NCI-H2196 (cell line): ENCODE measurements around the gene GPATCH4.
"Not testable (repeated sequence)": the region's sequence is repeated elsewhere in the genome, so short reads cannot be mapped to it uniquely, and the experiment has no call there.

Experiments
- DNase-seq: peaks from one replicate; lab custom pipeline; 2025; ENCODE audit not compliant: unreplicated experiment; lab: John Stamatoyannopoulos, UW

The GPATCH4 gene

DNA sequence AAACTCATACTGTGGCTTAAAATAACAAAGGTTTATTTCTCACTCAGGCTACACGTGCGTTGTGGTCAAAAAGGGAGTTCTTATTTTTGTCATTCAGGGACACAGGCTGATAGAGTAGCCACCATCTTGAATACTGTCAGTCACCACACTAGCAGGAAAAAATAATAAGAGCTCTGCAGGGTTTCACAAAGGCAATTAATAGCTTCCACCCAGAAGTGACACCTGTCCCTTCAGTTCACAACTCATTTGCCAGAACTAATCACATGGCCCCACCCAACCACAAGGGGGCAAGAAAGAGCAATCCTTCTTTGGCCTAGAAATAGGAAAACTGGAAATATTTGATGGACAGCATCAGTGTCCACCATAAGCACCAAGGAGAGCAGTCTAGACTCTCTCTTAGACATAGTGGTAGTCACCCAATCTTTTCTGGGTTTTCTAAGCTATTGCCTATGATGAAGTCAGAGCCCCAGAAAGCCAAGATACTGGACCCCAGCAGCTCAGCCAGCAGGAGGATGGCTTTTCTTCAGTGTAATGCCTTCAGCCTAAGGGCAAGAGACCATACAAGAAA, 26.1 kb upstream of the GPATCH4 start:
- peak; percentile 47 for DNase-seq

DNA sequence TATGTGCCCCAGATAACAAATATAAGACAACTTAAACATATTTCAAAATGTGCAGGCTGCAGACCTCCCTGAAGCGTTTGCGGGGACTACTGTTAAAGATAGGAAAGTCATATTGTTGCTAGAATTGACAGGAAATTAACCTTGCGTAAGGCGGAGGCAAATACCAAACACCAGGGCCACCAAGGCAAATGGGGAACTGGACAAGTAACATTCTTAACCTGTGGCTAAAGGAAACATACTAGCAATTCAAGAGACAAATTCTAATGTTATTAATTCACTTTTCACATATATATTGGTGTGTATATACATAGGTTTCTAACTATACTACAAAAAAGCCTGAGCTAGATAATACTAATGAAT, 24.8 kb upstream of the GPATCH4 start:
- DNase-seq, result no peak

DNA sequence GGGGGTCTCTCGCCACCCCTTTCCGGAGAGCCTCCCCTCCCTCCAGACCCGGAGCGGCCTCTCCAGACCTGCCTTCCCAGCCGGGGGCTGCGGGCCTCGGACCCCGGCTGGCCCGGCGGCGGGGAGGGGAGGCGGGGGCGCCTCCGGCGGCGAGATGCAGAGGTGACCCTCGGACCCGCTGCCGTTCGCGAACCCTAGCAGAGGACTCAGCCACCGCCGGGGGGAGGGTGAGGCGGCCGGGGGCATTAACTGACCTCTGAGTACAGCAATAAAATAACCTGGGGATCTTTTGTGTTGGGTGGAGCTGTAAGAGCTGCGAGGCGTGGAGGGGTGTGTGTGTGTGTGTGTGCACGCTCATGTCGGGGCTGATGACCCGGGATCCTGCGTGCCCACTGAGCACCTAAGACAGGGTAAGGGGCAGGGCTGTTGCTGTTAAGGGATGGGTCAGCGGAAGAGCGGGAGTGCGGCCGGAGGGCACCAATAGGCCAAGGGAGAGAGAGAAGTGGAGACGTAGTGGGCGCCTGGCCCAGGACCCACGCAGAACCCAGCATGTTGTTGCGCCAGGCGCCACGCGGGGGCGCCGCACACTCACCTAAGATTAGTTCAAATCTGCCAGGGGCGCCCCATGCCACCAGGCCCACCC, 24.3 kb upstream of the GPATCH4 start:
- DNase-seq, result peak; percentile 77

DNA sequence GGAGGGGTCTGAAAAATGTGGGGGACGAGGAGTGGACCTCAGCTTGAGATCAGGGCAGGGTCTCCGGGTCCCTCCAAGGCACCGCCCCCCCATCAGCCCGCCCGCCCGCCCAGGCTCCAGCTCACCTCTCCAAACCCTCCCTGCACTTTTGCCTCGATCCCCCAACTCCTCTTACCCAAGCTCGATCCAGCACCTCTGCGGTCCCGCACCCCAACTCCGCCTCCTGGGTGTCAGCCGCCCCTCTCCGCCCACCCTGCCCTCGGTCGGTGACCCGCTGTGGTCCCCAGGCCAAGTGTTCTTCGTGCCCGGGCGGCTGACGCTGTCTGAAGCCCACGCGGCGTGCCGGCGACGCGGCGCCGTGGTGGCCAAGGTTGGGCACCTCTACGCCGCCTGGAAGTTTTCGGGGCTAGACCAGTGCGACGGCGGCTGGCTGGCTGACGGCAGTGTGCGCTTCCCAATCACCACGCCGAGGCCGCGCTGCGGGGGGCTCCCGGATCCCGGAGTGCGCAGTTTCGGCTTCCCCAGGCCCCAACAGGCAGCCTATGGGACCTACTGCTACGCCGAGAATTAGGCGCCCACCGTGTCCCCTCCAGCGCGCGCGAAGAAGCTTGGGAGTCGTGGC, 23.6 kb upstream of the GPATCH4 start:
- DNase-seq, result no peak

DNA sequence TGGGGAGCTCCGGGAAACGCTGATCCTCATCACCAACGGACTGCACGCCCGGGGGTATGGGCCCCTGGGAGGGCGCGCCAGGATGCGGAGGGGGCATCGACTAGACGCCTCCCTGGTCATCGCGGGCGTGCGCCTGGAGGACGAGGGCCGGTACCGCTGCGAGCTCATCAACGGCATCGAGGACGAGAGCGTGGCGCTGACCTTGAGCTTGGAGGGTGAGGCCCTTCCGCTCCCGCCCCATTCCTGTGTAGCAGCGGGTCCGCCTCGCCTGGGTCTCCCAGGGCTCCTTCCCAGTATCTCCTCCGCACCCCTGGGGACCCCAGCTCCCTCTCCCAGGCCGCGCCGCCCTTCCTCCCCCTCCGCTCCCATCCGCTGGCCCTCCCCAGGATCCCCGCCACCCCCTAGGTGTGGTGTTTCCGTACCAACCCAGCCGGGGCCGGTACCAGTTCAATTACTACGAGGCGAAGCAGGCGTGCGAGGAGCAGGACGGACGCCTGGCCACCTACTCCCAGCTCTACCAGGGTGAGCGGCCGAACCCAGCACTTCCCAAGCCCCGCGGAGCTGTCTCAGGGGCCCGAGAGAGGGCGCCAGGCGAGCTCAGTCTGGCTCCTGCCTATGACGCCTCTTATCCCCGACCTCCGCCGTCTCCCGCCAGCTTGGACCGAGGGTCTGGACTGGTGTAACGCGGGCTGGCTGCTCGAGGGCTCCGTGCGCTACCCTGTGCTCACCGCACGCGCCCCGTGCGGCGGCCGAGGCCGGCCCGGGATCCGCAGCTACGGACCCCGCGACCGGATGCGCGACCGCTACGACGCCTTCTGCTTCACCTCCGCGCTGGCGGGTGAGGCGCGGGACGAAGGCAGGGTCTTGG, 22.9 kb upstream of the GPATCH4 start:
- peak; percentile 67 for DNase-seq

DNA sequence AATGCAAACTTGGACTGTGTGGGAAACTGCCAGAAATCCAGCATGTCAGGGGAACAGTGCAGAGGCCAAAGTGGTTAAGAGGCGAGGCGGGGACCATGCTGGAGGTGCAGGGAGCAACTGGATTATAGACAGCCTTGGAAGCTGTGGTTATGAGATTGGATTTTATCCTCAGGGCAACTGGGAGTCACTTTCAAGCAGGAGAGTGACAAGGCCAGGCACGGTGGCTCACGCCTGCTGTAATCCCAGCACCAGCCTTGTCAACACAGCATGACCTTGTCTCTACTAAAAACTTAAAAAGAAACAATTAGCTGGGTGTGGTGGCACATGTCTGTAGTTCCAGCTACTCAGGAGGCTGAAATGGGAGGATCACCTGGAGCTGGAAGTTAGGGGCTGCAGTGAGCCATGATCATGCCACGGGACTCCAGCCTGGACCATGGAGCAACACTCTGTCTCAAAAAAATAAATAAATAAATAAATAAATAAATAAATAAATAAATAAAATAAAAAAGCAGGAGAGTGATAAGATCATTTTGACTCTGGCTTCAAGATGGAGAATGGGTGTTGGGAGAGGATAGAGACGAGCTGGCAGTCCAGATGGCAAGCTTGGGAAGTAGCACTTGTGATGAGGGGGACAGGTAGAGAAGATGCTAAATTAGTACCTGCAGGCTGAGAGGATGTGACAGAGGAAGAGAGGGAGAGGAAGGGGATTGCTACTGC, 21.5 kb upstream of the GPATCH4 start:
- no peak for DNase-seq

DNA sequence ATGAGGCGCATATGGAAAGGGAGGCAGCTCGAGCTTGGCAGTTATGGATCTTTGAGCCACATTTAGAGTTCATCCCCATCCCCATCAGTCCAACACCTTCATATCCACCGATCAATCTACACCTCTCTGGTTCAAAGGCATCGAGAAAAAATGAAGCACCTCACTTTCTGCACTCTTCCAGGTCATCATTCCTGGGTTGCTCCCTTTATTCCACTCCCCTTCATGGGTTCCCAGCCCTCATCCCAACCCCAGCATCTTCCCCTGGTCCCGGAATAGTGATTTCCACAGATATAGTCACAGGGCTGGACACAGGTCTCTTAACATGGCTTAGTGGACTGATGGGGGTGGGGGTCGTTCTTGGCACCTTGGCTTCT, 18.3 kb upstream of the GPATCH4 start:
- no peak for DNase-seq

DNA sequence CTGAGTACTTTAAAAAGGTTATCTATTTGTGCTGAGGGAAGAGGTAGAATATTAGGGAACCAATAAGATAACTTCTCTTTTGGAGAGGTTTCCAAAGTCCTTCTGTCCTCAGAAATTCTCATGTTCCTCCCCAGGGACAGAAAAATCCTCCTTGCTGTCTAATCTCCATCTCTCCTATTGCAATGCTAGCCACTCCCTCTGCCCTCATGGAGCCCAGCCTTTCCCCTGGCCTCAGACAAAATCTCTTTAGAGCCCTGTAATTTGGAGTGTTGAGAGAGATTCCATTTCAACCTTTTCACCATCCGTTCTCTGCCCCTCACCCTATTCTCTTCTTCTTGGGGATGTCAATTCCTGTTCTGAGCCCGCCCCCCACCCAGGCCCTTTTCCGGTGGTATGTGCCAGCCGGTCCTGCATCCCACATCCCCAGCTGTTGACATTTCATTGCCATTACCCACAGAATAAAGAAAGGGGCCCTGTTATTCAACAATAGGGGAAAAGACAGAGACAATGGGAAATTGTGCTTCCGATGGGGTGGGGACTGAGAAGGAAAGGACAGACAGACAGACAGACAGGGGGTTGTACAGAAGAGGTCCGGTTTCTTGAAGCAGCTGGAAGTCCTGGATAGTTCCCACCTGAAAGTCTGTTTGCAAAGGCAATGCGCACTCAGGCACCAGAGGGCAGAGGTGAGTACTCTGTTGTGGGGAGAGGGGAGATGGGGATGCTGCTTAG, 17.7 kb upstream of the GPATCH4 start, which contains the start of gene HAPLN2:
Gene HAPLN2 (plus strand): TSS at position 563 of the 729 bp plus-strand sequence. CDS start 4,076 bp downstream, outside the sequence.
- peak; percentile 42 for DNase-seq

DNA sequence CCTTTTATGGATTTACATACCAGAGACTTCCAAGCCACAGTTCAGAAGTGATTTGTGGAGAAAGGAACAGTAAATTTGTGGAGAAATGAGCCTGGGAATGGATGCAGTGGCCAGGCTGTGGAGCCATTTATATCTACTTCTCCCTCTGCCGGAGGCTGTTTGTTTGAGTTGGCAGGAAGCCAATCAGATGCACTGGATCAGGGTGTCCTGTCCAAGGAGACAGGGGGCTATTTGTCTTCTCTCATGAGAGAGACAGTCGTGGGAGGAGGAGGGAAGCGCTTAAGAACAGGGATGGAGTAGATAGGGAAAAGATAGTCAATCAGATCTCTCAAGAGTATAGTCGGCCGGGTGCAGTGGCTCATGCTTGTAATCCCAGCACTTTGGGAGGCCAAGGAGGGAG, 15.2 kb upstream of the GPATCH4 start:
- DNase-seq, result peak; percentile 64

DNA sequence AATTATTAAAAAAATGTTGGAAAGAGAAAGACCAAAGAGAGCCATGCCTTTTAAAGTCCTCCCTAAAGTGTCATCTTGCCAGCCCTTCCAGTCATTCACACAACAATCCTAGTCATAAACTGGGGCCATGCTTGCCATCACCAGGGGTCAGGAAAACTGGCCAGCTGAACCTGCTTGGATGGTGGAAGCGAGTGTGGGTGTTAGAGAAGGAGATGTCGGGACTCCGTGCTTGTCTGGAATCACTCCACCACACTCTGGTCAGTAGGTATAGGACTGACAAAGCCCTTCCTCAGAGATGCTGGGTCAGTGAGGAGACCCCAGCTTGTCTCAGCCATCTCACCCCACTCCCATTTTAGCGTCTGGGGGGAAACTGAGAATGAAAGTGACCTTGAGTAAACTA, 14.7 kb upstream of the GPATCH4 start:
- no peak for DNase-seq

DNA sequence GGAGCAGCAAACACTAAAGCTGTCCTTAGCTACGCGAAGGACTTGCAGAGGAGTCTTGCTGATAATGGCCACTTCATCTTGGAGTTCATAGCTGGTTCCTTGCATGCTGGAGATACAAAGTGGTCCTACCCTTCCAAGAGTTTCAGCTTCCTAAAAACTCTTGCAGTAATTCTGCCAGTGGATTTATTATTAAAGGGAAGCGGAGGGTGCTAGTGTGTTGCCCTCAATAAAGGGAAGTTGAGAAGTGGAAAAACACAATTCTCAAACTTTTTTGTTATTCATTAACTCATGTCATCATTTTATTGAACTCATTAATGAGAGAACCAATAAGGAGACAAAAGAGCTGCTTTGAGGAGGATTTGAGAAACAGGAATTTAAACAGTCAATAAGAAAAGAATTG, 11.4 kb upstream of the GPATCH4 start:
- DNase-seq, result no peak

DNA sequence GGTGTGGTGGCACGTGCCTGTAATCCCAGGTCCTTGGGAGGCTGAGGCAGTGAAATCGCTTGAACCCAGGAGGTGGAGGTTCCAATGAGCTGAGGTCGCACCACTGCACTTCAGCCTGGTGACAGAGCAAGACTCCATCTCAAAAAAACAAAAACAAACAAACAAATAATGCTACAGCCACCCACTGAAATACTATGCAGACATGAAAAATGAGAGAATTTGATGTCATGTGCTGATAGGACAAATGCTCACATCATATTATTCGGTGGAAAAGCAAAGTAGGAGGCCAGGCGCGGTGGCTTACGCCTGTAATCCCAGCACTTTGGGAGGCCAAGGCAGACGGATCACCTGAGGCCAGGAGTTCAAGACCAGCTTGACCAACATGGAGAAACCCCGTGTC, 8.8 kb upstream of the GPATCH4 start:
- DNase-seq, result not testable (repeated sequence)

DNA sequence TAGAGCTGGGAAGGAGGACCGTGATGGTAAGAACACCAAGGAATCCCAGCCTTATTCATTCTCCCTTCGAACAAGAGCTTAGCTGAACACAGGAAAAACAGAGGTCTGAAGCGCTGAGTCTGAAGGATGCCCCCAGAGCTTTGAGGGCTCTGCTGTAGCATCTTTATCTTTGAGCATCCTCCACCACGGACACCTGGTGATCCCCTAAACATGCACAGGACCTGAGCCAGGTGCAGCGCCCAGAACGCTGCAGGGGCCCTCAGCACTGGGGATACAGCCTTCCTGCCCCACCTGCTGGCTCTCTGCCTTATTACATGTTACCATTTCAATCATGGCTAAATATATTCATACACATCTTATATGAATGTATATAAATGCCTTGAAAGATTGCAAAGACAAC, 7.7 kb upstream of the GPATCH4 start:
- DNase-seq, result peak; percentile 67

DNA sequence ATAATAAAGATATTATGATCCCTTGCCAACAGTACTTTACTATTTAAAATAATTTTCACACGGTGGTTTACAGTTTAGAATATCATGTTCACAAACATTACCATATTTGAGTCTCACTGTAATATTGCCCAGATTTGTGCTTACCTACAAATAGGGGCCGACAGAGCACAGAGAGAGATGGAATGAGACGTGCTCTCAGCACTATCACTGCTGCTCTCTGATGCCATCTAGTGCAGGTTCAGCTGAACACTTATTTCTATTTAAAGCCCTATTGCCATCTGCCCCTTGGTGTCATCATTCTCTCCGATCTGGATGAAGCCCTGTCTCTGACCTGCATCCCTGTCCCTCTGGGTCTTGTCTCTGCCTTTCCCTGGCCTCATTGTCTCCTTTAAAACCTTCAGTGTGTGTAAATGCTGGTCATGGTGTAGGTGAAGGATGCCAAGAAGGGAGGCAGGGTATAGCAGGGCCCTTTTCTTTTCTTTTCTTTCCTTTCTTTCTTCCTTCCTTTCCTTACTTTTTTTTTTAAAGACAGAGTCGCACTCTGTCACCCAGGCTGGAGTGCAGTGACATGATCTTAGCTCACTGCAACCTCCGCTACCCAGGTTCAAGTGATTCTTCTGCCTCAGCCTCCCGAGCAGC, 6.9 kb upstream of the GPATCH4 start:
- DNase-seq, result peak; percentile 76

DNA sequence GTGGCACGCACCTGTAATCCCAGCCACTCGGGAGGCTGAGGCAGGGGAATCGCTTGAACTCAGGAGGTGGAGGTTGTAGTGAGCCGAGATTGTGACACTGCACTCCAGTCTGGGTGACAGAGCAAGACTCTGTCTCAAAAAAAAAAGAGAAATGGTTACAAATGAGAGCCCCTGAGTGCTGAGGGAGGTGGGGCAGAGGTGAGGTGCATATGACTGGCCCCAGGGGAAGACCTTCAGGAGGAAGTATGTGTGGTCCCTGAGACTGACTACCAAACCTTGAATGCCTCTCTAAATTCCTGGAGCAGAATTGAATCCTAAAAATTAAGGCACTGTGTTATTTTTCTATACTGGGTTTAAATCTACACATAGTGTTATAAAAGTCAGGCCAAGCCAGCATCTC, 6.1 kb upstream of the GPATCH4 start:
- not testable (repeated sequence) for DNase-seq

DNA sequence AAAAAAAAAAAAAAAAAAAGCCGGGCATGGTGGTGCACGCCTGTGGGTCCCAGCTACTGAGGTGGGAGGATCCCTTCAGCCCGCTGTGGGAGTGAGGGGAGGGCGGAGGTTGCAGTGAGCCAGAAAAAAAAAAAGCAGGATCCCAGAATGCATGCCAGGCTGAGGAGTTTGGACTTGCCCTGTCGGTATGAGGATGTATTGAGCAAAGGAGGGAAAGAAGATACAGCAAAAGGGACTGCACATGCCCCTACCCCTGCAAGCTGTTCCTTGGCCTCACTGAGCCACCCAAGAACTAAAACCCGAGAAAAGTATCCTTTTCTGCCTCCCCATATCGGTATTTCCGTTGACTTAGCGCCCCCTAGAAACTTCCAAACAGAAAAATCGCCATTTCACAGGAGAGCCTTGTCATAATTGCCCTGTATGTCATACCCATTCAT, 1.3 kb upstream of the GPATCH4 start:
- DNase-seq, result no peak

DNA sequence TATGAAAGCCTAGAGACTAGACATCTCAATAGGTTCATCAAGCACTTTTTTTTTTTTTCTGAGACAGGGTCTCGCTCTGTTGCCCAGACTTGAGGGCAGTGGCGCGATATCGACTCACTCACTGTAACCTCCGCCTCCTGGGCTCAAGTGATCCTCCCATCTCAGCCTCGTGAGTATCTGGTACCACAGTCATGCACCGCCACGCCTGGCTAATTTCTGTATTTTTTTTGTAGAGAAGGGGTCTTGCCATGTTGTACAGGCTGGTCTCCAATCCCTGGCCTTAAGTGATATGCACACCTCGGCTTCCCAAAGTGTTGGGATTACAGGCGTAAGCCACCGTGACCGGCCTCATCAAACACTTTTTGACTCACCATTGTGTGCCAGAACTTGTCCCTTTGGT, 613 bp upstream of the GPATCH4 start:
- no peak for DNase-seq

DNA sequence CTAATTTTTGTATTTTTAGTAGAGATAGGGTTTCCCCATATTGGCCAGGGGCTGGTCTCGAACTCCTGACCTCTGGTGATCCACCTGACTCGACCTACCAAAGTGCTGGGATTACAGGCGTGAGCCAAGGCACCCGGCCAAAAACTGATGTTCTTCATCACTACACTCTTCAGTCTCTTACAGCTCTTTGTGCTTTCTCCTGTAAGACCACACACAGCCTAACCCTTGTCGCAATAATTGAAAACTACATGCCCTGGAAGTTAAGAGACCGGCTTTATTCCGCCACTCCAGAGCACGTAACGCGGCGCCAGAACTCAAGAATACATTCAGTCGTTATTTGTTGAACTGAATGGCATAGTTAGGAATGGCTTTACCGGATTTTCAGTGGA, 552 bp downstream of the GPATCH4 start:
- DNase-seq, result no peak

DNA sequence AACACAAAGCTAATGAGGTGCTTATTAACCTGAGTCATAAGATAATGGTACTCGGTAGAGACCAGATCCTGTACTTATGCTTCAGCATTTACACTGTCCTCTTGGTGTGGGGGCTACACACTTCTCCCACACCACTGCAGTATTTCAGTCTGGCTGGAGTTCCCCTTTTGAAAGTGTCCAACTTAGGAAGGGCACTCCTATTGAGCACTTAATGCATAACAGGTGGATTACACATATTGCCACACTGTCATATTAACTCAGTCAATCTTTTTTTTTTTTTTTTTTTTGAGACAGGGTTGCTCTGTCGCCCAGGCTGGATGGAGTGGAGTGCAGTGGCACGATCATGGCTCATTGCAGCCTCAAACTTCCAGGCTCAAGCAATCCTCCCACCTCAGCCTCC, 1.5 kb downstream of the GPATCH4 start:
- no peak for DNase-seq
